ENCODE measurements around the gene MAP4K5.

The MAP4K5 gene

GRCh38 chr14:50533241-50533705, 904 bp upstream of the MAP4K5 start:
- DNase-seq (ENCODE audit: insufficient read length, low spot score) = no peak
- peak; percentile 62 for TF ChIP-seq SPI1 (IDR thresholded peaks at IDR 0.05; ENCODE audit: low read depth, low read length)
- no peak for TF ChIP-seq POU2F2 (IDR thresholded peaks at IDR 0.05; ENCODE audit: low read depth, low read length)
- TF ChIP-seq POLR2A (IDR thresholded peaks at IDR 0.05; ENCODE audit: low read depth, low read length) = no peak
- no peak for FAIRE-seq

- peak; percentile 32; the same call in 1 of the 2 replicates for TF ChIP-seq POU2F2 (IDR thresholded peaks at IDR 0.05; ENCODE audit: low read depth, low read length)
- no peak for TF ChIP-seq SPI1 (IDR thresholded peaks at IDR 0.05; ENCODE audit: low read depth, low read length)
- DNase-seq (ENCODE audit: insufficient read length, low spot score) (no peak), FAIRE-seq (peak; percentile 41)
These were observed 521 bp downstream of the MAP4K5 start for GRCh38 chr14:50531595-50532501.

GRCh38 chr14:50530794-50531365, 1.5 kb downstream of the MAP4K5 start:
- no peak for DNase-seq (ENCODE audit: insufficient read length, low spot score)
- no peak for TF ChIP-seq PAX5 (IDR thresholded peaks at IDR 0.05; ENCODE audit: insufficient read depth, low read length, severe bottlenecking)
- no peak for TF ChIP-seq SPI1 (IDR thresholded peaks at IDR 0.05; ENCODE audit: low read depth, low read length)
- no peak for TF ChIP-seq POLR2AphosphoS5 (IDR thresholded peaks at IDR 0.05; ENCODE audit: low read depth, low read length)
- TF ChIP-seq TAF1 (IDR thresholded peaks at IDR 0.05; ENCODE audit: low read depth, low read length) = no peak
- no peak for TF ChIP-seq POLR2A (IDR thresholded peaks at IDR 0.05; ENCODE audit: low read depth, low read length)
- no peak for TF ChIP-seq POU2F2 (IDR thresholded peaks at IDR 0.05; ENCODE audit: low read depth, low read length)
- FAIRE-seq = peak; percentile 51

GRCh38 chr14:50530358-50530757, 2.0 kb downstream of the MAP4K5 start:
- no peak for DNase-seq (ENCODE audit: insufficient read length, low spot score)
- no peak for FAIRE-seq

GRCh38 chr14:50529288-50530179, 2.8 kb downstream of the MAP4K5 start:
- no peak for DNase-seq (ENCODE audit: insufficient read length, low spot score)

More at GRCh38 chr14:50530358-50530757, 2.0 kb downstream of the MAP4K5 start:
- TF ChIP-seq SPI1 (IDR thresholded peaks at IDR 0.05; ENCODE audit: low read depth, low read length) (no peak), PAX5 (IDR thresholded peaks at IDR 0.05; ENCODE audit: insufficient read depth, low read length, severe bottlenecking) (no peak), POLR2AphosphoS5 (IDR thresholded peaks at IDR 0.05; ENCODE audit: low read depth, low read length) (no peak), TAF1 (IDR thresholded peaks at IDR 0.05; ENCODE audit: low read depth, low read length) (no peak), POU2F2 (IDR thresholded peaks at IDR 0.05; ENCODE audit: low read depth, low read length) (no peak), POLR2A (IDR thresholded peaks at IDR 0.05; ENCODE audit: low read depth, low read length) (no peak)

GRCh38 chr14:50528000-50528399, 4.4 kb downstream of the MAP4K5 start:
- TF ChIP-seq POU2F2 (IDR thresholded peaks at IDR 0.05; ENCODE audit: low read depth, low read length) (no peak), SPI1 (IDR thresholded peaks at IDR 0.05; ENCODE audit: low read depth, low read length) (no peak), POLR2AphosphoS5 (IDR thresholded peaks at IDR 0.05; ENCODE audit: low read depth, low read length) (no peak), POLR2A (IDR thresholded peaks at IDR 0.05; ENCODE audit: low read depth, low read length) (no peak), PAX5 (IDR thresholded peaks at IDR 0.05; ENCODE audit: insufficient read depth, low read length, severe bottlenecking) (no peak), TAF1 (IDR thresholded peaks at IDR 0.05; ENCODE audit: low read depth, low read length) (no peak)
- FAIRE-seq (no peak), DNase-seq (ENCODE audit: insufficient read length, low spot score) (no peak)

More at GRCh38 chr14:50529288-50530179, 2.8 kb downstream of the MAP4K5 start:
- TF ChIP-seq POLR2A (IDR thresholded peaks at IDR 0.05; ENCODE audit: low read depth, low read length) (no peak), PAX5 (IDR thresholded peaks at IDR 0.05; ENCODE audit: insufficient read depth, low read length, severe bottlenecking) (no peak), TAF1 (IDR thresholded peaks at IDR 0.05; ENCODE audit: low read depth, low read length) (no peak), SPI1 (IDR thresholded peaks at IDR 0.05; ENCODE audit: low read depth, low read length) (no peak), POLR2AphosphoS5 (IDR thresholded peaks at IDR 0.05; ENCODE audit: low read depth, low read length) (no peak), POU2F2 (IDR thresholded peaks at IDR 0.05; ENCODE audit: low read depth, low read length) (no peak)
- FAIRE-seq = peak; percentile 41

GRCh38 chr14:50524731-50525515, 7.4 kb downstream of the MAP4K5 start:
- TF ChIP-seq SPI1 (IDR thresholded peaks at IDR 0.05; ENCODE audit: low read depth, low read length) (no peak), TAF1 (IDR thresholded peaks at IDR 0.05; ENCODE audit: low read depth, low read length) (no peak), PAX5 (IDR thresholded peaks at IDR 0.05; ENCODE audit: insufficient read depth, low read length, severe bottlenecking) (no peak), POLR2AphosphoS5 (IDR thresholded peaks at IDR 0.05; ENCODE audit: low read depth, low read length) (no peak), POU2F2 (IDR thresholded peaks at IDR 0.05; ENCODE audit: low read depth, low read length) (no peak), POLR2A (IDR thresholded peaks at IDR 0.05; ENCODE audit: low read depth, low read length) (no peak)
- DNase-seq (ENCODE audit: insufficient read length, low spot score) = no peak
- FAIRE-seq = peak; percentile 47

GRCh38 chr14:50524060-50524459, 8.3 kb downstream of the MAP4K5 start:
- DNase-seq (ENCODE audit: insufficient read length, low spot score) = no peak
- FAIRE-seq = peak; percentile 82
- TF ChIP-seq POU2F2 (IDR thresholded peaks at IDR 0.05; ENCODE audit: low read depth, low read length) (no peak), PAX5 (IDR thresholded peaks at IDR 0.05; ENCODE audit: insufficient read depth, low read length, severe bottlenecking) (no peak), TAF1 (IDR thresholded peaks at IDR 0.05; ENCODE audit: low read depth, low read length) (no peak), SPI1 (IDR thresholded peaks at IDR 0.05; ENCODE audit: low read depth, low read length) (peak; percentile 62), POLR2A (IDR thresholded peaks at IDR 0.05; ENCODE audit: low read depth, low read length) (no peak), POLR2AphosphoS5 (IDR thresholded peaks at IDR 0.05; ENCODE audit: low read depth, low read length) (no peak)
